Measurements from ENCODE around the gene NSMF.

GRCh38 chr9:137411260-137411644 lies 47.9 kb downstream of the NSMF start:
- TF ChIP-seq CTCF (IDR thresholded peaks at IDR 0.05) = no peak
- TF ChIP-seq POLR2A (IDR thresholded peaks at IDR 0.05) = no peak
